Measurements from ENCODE around the gene SIX2.

Gene SIX2

DNA sequence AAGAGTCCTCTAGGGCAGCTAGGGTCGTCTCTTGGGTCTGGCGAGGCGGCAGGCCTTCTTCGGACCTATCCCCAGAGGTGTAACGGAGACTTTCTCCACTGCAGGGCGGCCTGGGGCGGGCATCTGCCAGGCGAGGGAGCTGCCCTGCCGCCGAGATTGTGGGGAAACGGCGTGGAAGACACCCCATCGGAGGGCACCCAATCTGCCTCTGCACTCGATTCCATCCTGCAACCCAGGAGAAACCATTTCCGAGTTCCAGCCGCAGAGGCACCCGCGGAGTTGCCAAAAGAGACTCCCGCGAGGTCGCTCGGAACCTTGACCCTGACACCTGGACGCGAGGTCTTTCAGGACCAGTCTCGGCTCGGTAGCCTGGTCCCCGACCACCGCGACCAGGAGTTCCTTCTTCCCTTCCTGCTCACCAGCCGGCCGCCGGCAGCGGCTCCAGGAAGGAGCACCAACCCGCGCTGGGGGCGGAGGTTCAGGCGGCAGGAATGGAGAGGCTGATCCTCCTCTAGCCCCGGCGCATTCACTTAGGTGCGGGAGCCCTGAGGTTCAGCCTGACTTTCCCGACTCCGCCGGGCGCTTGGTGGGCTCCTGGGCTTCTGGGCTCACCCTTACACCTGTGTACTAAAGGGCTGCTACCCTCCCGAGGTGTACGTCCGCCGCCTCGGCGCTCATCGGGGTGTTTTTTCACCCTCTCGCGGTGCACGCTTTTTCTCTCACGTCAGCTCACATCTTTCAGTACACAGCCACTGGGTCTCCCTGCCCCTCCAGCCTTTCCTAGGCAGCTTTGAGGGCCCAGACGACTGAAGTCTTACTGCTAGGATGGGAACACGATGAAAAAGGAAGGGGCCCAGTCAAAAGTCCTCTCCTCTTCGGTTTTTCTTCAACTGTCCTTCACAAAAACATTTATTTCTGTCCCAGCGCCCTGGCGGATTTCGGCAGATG lies 8.1 kb downstream of the SIX2 start:
- no peak for DNase-seq

DNA sequence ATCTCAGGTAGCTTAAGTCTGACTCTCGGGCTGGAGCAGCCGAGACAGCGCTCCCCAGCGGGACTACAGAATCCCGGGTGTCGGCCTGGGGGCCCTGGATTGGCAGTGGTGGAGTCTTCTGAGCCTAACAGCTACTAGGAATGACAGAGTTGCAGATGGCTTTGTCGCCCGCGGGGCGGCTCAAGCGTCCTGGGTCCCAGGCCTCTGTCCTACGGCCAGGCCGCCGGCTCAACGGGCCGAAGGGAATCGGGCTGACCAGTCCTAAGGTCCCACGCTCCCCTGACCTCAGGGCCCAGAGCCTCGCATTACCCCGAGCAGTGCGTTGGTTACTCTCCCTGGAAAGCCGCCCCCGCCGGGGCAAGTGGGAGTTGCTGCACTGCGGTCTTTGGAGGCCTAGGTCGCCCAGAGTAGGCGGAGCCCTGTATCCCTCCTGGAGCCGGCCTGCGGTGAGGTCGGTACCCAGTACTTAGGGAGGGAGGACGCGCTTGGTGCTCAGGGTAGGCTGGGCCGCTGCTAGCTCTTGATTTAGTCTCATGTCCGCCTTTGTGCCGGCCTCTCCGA lies 8.8 kb downstream of the SIX2 start:
- DNase-seq, result no peak

DNA sequence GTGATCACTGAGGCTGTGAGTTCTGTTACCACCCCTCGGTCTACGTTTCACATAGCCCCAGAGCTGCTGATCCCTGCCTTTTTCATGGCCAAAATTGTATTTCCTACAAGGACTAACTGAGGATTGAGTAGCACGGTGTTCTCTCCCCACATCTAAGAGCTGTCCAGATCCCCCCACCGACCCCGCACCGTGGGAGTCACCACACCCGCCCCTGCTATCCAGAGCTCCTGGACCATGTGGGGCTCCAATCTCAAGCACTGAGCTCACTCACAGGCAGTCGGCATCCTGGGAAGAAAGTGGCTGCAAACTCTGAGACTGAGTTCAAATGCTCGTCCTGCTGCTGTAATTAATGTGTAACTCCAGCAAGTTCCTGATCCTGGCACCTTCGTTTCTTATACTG lies 9.7 kb downstream of the SIX2 start:
- no peak for DNase-seq

- no peak for DNase-seq
Measured at GRCh38 chr2:44997963-44998362, 11.3 kb downstream of the SIX2 start.

- DNase-seq, result no peak
Measured at GRCh38 chr2:44996356-44996755, 12.9 kb downstream of the SIX2 start.

DNA sequence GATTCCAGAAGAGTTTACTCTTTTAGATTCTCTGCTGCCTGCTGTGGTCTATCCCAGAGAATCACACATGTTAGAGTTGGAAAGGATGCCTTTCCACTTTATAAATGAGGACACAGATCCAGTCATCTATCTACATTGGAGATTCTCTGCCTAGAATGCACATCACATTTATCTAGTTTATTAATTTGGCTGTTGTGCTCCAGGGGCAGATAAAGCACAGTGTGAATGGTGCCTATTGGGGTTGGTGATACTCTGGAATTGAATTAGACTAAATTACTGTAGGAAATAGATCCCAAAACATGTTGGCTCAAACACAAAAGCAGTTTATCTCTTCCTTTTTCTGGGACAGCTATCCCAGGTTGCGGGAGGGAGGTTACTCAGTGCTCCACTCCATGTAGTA lies 14.9 kb downstream of the SIX2 start:
- no peak for DNase-seq

DNA sequence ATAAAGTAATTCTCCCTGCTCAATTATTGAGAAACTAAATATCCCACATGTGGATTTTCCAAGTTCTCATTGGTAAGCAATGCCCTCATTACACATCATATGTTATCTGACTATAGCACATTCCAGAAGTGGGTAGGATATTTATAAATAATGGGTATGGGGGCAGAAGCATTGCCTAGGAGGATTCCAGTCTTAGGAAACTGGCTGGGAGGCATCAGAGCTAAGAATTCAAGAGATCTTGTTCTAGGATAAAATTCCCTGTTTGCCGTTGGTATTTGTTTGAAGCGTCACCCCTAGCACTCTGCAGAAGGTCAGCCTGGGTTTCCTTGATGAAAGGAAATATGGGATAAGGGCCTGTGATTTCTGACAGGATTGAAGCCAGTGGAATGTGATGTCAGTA lies 20.1 kb downstream of the SIX2 start:
- DNase-seq, result no peak

DNA sequence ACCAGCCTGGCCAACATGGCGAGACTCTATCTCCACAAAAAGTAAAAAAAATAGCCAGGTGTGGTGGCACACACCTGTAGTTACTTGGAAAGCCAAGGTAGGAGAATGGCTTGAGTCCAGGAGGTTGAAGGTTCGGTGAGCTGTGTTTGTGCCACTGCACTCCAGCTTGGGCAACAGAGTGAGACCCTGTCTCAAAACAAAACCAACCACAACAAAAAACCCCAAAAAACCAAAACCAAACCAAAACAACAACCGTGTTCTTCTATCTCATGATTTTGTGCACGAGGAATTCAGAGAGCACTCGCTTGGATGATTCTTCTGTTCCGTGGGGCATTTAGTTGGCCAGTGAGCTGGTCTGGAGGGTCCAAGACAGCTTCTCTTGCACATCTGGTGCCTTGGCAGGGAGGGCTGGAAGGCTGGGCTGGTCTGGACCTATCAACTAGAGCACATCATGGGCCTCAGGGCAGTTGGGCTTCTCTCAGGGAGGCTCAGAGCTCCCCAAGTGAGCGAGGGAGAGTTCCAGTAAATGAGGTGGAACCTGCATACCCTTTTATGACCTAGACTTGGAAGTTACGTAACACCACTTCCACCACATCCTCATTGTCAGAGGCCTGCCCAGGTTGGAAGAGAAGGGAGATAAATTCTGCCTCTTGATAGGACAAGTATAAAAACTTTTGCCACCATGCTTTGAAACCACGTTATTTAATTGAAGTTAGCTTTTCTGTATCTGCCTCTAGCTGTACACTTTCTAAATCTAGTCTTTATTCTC lies 25.2 kb downstream of the SIX2 start:
- no peak for DNase-seq

- DNase-seq, result peak; percentile 37
Measured at GRCh38 chr2:44981714-44982108, 27.5 kb downstream of the SIX2 start.

DNA sequence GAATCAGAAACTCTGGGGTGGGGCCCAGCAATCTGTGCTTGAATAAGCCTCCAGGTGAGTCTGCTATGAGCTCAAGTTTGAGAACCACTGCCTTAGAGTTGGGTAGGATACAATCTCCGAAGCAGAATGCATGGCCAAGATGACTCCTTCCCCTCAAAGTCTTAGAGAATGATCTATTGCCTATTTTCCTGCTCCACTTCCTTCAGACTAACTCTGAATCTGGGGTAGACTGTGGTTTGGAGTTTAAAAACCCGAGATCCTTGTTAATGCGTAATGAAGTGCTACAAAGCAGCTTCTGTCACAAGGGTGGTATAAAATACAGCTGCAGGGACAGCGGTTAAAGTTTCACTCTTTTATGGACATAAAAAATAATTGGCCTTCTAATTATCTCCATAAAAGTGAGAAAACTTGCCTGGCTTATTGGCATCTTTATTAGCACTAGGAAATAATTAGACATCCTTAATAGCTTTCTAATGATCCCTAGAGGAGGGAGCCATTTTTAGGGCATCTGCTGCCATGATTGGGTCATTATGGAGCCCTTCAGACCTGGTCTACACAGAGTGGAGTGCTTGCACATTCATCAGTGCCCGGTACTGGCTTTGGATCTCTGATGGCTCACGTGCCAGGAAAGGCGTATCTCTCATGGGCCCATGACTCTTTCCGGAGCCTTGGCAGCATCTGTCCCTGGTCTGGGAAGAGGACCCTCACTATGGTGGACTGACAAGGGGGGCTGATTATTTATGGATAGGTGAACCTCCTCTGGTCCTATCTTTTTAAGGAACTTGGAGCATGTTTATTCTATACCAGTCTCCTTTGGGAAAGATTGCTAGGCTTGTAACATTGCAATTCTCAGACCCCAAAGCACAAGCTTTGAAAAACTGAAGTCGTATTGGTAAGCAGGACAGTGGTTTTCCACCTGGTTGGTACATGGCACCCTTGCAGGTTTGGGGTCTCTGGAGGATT lies 28.2 kb downstream of the SIX2 start:
- DNase-seq, result no peak

DNA sequence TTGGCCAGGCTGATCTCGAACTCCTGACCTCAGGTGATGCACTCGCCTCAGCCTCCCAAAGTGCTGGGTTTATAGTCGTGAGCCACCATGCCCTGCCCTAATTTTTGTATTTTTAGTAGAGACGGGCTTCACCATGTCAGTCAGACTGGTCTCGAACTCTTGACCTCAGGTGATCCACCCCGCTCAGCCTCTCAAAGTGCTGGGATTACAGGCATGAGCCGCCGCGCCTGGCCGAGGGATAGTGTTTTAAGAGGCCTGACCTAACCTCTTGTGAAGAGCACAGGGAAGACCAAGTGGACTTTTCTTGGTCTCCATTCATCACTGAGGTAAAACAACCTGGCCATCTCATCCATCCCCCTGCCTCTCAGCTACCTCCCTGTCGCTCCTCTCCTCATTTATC lies 29.7 kb downstream of the SIX2 start:
- DNase-seq, result no peak

DNA sequence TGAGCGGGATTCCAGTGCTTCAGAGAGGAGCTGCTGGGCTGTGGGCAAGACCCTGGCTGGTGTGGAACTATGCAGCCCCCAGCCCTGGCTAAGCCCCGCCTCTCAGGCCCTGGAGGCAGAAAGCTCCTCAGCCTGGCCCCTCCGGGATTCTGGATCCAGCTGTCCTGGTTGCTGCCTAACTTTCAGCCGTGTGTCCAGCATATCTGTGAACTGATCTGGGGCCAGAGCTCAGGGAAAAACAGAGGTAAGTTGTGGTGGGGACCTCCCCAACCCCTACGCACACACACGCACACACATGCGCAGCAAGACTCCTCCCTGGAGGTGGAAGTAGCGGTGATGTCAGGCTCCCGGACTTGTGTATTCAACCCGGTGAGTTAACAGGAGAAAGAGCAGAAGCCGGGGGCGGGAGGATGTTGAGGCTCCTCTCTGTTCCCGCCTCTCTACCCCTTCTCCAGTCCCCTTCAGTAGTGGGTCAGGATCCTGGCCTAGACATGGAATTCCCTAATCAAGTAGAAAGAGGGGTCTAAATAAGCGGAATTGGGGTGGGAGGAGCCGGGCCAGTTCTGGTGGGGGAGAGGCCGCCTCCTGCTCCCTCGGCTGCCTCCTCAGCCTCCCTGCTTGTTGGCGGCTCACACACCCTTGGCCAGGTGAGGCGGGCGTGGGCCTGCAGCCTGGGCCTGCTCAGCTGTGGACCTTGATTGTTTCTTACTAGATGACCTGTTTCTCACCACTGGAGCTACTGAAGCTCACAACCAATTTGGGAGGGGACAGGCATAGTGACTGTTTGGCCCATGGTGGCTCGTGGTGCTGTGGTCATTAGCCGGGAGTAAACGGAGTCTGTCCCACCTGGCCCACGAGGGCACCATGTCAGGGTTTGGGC lies 33.4 kb downstream of the SIX2 start:
- no peak for DNase-seq

GRCh38 chr2:44974064-44974715 lies 35.1 kb downstream of the SIX2 start:
- no peak for DNase-seq

GRCh38 chr2:44972771-44973535 lies 36.3 kb downstream of the SIX2 start:
- no peak for DNase-seq

DNA sequence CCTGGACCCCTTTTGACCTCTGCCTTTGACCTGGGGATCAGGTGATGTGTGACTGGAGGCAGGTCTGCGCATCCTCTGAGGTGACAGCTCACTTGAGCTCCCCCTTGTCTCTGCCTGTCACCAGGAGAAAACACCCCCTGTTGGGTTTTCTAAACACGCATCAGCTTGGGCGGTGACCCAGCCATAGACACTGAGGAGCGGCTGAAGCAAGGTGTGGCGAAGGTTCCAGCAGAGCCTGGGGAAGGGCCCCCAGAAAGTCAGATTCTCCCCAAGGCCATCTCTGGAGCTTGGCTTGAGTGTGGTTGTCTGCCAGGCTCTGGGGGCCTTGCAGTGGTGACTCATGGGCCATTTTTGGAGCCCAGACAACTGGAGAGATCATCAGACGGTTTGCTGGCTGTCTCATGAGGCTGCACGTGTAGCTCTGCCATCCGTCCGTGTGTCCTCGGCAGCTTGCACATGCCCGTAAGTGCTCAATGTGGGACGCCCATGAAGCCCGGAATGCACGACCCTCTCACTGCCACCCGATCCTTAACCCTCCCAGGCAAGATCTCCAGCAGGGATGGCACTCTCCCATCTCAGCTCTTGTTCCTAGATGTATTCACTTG lies 38.3 kb downstream of the SIX2 start:
- DNase-seq, result no peak

DNA sequence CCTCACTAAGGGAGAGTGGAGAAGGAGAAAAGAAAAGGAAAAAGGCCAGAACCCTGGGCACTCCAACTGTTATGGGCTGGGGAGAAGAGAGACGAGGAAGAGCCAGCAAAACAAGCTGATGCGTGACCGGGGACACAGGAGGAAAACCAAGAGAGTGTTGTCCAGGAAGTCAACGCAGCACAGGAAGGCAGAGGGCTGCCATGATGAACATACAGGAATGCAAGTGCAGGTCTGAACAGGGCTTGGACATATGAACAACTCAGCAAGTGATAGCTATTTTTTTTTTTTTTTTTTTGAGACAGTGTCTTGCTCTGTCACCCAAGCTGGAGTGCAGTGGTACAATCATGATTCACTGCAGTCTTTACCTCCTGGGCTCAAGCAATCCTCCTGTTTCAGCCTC lies 39.3 kb downstream of the SIX2 start:
- DNase-seq, result no peak

DNA sequence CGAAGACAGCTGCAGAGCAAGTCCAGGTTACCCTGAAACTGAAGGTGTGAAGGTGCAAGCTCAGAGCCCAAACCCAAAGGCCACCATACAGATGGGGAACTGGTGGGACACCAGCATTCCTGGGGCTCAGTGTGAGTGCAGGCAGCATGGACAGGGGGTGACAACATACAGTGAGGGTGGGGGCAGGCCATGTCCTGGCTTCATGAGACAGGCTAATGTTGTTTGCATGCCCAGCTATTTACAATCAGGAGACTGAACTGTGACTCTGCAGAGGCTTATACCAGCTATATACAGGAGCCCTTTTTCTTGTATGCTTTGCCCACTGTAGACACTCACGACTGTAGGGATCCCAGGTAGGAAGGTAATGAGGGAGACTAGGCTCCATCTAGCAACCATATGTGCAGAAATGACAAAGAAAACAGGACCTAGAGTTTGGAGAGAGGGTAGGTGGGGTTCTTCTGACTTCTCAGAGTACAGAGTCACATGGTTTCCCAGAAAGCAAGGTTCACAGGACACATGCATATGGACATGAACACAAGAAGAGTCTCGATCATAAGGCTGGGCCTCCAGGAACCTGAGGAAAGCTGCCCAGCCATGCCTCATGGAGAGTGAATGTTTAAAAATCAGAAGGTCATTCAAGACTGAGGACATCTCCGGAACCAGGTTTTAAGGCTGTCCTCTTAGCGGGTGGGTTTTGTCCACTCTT lies 41.4 kb downstream of the SIX2 start:
- no peak for DNase-seq

- no peak for DNase-seq
Measured at GRCh38 chr2:44967056-44967455, 42.2 kb downstream of the SIX2 start.

DNA sequence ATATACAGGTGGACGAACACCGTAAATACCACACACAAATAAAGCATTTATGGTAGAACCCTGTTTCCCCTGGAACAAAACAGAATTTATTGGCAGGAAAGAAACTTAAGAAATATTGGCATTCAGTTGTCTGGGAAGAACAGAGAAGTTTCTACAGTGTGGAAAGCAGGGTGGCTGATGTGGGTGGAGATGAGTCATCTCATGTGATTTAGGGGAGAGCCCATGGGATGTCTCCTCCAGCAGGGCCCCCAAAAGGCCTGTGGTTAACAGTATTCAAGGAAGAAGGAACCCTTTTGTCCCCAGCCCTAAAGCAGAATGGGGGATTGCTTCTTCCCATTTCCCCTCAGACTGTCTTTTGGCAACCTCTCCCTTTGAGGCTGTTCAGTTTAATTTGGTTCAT lies 43.6 kb downstream of the SIX2 start:
- DNase-seq, result no peak

Data from effector CD8-positive, alpha-beta T cell (primary cell).